Spinal cord (tissue), 10 donors: ENCODE data around the gene PPARG. TPM values are rescaled to one million over a fixed set of nuclear protein-coding genes. Genes with fewer than 3 reads are reported as not detected.

ENCODE experiments used
- DNase-seq, 6 donors: peaks; one replicate each; pipeline versions ENCODE4 v3.0.0 to v3.0.0-alpha.2; 2013 to 2015; ENCODE audit warnings: low spot score in 6 of 6, low read depth in 4 of 6
- H3K27ac ChIP-seq: one replicate; pipeline ENCODE4 v1.5.1; 2013; ENCODE audit warnings: low read depth, low read length, control low read depth
- H3K27me3 ChIP-seq: one replicate; pipeline ENCODE4 v1.6.1; 2013; ENCODE audit warnings: low read length; ENCODE audit not compliant: control insufficient read depth, insufficient read depth
- H3K36me3 ChIP-seq: one replicate; pipeline ENCODE4 v1.6.1; 2013; ENCODE audit warnings: low read length; ENCODE audit not compliant: control insufficient read depth, insufficient read depth
- H3K4me1 ChIP-seq: one replicate; pipeline ENCODE4 v1.6.1; 2013; ENCODE audit warnings: low read length; ENCODE audit not compliant: control insufficient read depth, insufficient read depth
- H3K4me3 ChIP-seq: one replicate; pipeline ENCODE4 v1.5.1; 2013; ENCODE audit warnings: low read depth, low read length, control low read depth
- H3K9me3 ChIP-seq: one replicate; pipeline ENCODE4 v1.6.1; 2013; ENCODE audit warnings: low read length; ENCODE audit not compliant: control insufficient read depth, insufficient read depth
- WGBS: methylation state at CpG from one replicate; pipeline ENCODE4 v1.1.5; 2013; ENCODE audit warnings: missing lambda C conversion rate; ENCODE audit not compliant: insufficient coverage; 5-methylcytosine and 5-hydroxymethylcytosine counted together
- polyA plus RNA-seq, 2 donors: library from polyadenylated mRNA; unstranded; fragments of 120-200 nt; gene quantifications; one replicate each; pipeline ENCODE4 v1.2.1, GENCODE V29; 2013; ENCODE audit not compliant: insufficient read length in 2 of 2
- total RNA-seq, 2 donors: library from RNA; depleted of rRNA in 1 of 2; stranded (reverse); fragments of 120-200 nt in 1 of 2; fragments of >200 nt in 1 of 2; gene quantifications; one replicate each; pipeline versions ENCODE4 v1.2.3 to v1.2.4, GENCODE V29; 2013 to 2014
- donor health status: healthy.

Gene PPARG
- total and polyA plus RNA-seq, 4 donors, result 3.0 to 7.1 (median 3.8) TPM

GRCh38 chr3:12430086-12430485, 141.2 kb downstream of the PPARG start:
- DNase-seq, result peak in 1 of 6 donors; percentile 37
- Histone ChIP-seq H3K27ac (no peak overlapping the region), H3K4me1 (no peaks in the 10 kb centered on the region), H3K9me3 (no peaks in the 10 kb centered on the region), H3K36me3 (no peaks in the 10 kb centered on the region), H3K27me3 (no peaks in the 10 kb centered on the region), H3K4me3 (no peak overlapping the region)
- 0% methylated on average over 1 of the region's 5 CpGs for WGBS

- no peak overlapping the region for H3K27ac ChIP-seq
- no peaks in the 10 kb centered on the region for H3K9me3 ChIP-seq
- no peaks in the 10 kb centered on the region for H3K36me3 ChIP-seq
- DNase-seq, result no peak
- H3K27me3 ChIP-seq, result no peaks in the 10 kb centered on the region
- H3K4me3 ChIP-seq, result no peak overlapping the region
- peaks cover 7% of the 10 kb centered on the region for H3K4me1 ChIP-seq
- 96% methylated on average over 4 of the region's 6 CpGs for WGBS
Measured at GRCh38 chr3:12433823-12434222, 145.0 kb downstream of the PPARG start.

- Histone ChIP-seq H3K36me3 (no peaks in the 10 kb centered on the region), H3K27me3 (no peaks in the 10 kb centered on the region), H3K9me3 (no peaks in the 10 kb centered on the region), H3K27ac (no peak overlapping the region), H3K4me3 (no peak overlapping the region), H3K4me1 (peaks cover 24% of the 10 kb centered on the region)
- peak in 2 of 6 donors; percentile 32 to 68 for DNase-seq
- WGBS, result 80% methylated on average over 2 of the region's 12 CpGs
Measured at GRCh38 chr3:12436514-12437220, 147.8 kb downstream of the PPARG start.

GRCh38 chr3:12437221-12437605, 148.3 kb downstream of the PPARG start:
- no peak for DNase-seq
- peaks cover 25% of the 10 kb centered on the region for H3K4me1 ChIP-seq
- H3K36me3 ChIP-seq, result no peaks in the 10 kb centered on the region
- no peak overlapping the region for H3K4me3 ChIP-seq
- no peak overlapping the region for H3K27ac ChIP-seq
- H3K27me3 ChIP-seq, result no peaks in the 10 kb centered on the region
- no peaks in the 10 kb centered on the region for H3K9me3 ChIP-seq
- WGBS, result 96% methylated on average over 4 of the region's 6 CpGs

- no peaks in the 10 kb centered on the region for H3K9me3 ChIP-seq
Measured at GRCh38 chr3:12437861-12438260, 149.0 kb downstream of the PPARG start.

GRCh38 chr3:12438318-12438717, 149.4 kb downstream of the PPARG start:
- Histone ChIP-seq H3K27me3 (no peaks in the 10 kb centered on the region), H3K4me1 (peaks cover 25% of the 10 kb centered on the region), H3K4me3 (no peak overlapping the region), H3K36me3 (no peaks in the 10 kb centered on the region), H3K9me3 (no peaks in the 10 kb centered on the region), H3K27ac (no peak overlapping the region)
- DNase-seq, result no peak
- 76% methylated on average over 3 of the region's 4 CpGs for WGBS

More at GRCh38 chr3:12437861-12438260, 149.0 kb downstream of the PPARG start:
- no peaks in the 10 kb centered on the region for H3K27me3 ChIP-seq
- no peak for DNase-seq
- WGBS, result 94% methylated on average over 13 of the region's 13 CpGs
- H3K4me3 ChIP-seq, result no peak overlapping the region
- peaks cover 25% of the 10 kb centered on the region for H3K4me1 ChIP-seq
- no peaks in the 10 kb centered on the region for H3K36me3 ChIP-seq
- no peak overlapping the region for H3K27ac ChIP-seq

- Histone ChIP-seq H3K4me1 (peaks cover 26% of the 10 kb centered on the region), H3K4me3 (no peak overlapping the region), H3K27me3 (no peaks in the 10 kb centered on the region), H3K9me3 (no peaks in the 10 kb centered on the region), H3K36me3 (no peaks in the 10 kb centered on the region), H3K27ac (no peak overlapping the region)
- peak in 1 of 6 donors; percentile 11 for DNase-seq
- 70% methylated on average over 10 of the region's 11 CpGs for WGBS
Measured at GRCh38 chr3:12439161-12439940, 150.5 kb downstream of the PPARG start.

- Histone ChIP-seq H3K36me3 (no peaks in the 10 kb centered on the region), H3K27ac (no peak overlapping the region), H3K27me3 (no peaks in the 10 kb centered on the region), H3K4me1 (peaks cover 30% of the 10 kb centered on the region), H3K4me3 (no peak overlapping the region), H3K9me3 (no peaks in the 10 kb centered on the region)
- DNase-seq, result peak in 5 of 6 donors; percentile 27 to 86 (median 50)
- 15% methylated on average over 13 of the region's 21 CpGs for whole genome bisulfite sequencing
Measured at GRCh38 chr3:12440927-12441714, 152.3 kb downstream of the PPARG start.

- Histone ChIP-seq H3K4me3 (no peak overlapping the region), H3K27me3 (no peaks in the 10 kb centered on the region), H3K9me3 (no peaks in the 10 kb centered on the region), H3K36me3 (no peaks in the 10 kb centered on the region), H3K27ac (no peak overlapping the region), H3K4me1 (peaks cover 23% of the 10 kb centered on the region)
- DNase-seq, result no peak
- WGBS, result 76% methylated on average over 12 of the region's 20 CpGs
Measured at GRCh38 chr3:12442654-12443501, 154.0 kb downstream of the PPARG start.
